Mesenteric fat pad (tissue), 1 donor: ENCODE data around the gene ARHGAP1. TPM values are rescaled to one million over a fixed set of nuclear protein-coding genes. Genes with fewer than 3 reads are reported as not detected.

Source experiments
- DNase-seq: peaks from one replicate; pipeline ENCODE4 v3.0.0-alpha.2; 2020; ENCODE audit warnings: low spot score
- total RNA-seq: library from RNA; stranded (reverse); fragmentation: NEBNext Ultra II Directional; extraction: Animal tissue kit (Norgen Biotek cat#: 25700); gene quantifications from one replicate; pipeline ENCODE4 v1.2.1, GENCODE V29; 2021
- donor health status: DM: yes; HTN: yes; CAD: no.

ARHGAP1 gene
- total RNA-seq, 1 donor from 2014 or later: 103 TPM

- no peak for DNase-seq
Measured at GRCh38 chr11:46643531-46643930, 56.9 kb downstream of the ARHGAP1 start.

DNA sequence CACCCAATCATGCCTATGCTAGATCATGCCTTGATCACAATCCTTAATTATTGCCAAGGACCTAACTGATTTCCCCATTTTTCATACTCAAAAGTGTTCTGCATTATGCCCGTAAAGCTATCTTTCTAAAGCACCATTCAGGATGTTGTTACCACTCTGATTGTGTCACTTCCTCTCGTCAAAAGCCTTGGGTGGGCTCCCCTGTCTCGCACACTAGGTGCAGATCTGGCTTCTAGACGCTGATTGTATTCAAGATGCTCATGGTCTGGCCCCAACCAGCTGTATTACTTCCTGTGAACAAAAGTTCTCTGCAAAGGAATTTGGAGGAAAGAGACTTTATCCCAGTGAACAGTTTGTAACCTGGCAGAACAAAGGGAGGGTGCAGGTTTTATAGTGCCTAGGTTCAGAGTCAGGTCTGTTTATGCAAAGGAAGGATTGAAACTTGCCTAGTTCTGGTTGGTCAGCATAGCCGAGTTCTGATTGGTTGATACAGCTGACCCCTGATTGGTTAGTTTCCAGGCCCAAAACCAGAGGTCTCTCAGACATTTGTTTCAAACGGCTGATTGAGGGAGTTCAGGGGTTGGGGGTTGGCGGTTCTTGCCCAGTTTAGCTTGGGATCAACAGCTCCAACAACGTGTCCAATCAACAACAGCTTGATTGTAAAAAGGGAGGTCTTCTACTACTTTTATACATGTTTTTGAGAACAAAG is 57.6 kb downstream of the ARHGAP1 start:
- no peak for DNase-seq

DNA sequence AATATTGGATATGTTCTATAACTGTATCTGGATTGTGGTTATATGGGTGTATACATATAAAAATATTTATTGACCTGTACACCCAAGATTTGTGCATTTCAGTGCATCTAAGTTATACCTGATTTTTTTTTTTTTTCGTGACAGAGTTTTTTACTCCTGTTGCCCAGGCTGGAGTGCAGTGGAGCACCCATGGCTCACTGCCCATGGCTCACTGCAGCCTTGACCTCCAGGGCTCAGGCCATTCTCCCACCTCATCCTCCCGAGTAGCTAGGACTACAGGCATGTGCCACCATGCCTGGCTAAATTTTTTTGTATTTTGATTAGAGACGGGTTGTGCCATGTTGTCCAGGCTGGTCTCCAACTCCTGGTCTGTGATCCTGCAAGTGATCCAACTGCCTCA is 58.8 kb downstream of the ARHGAP1 start:
- DNase-seq: no peak

GRCh38 chr11:46640036-46640788 is 60.2 kb downstream of the ARHGAP1 start:
- DNase-seq: no peak

DNA sequence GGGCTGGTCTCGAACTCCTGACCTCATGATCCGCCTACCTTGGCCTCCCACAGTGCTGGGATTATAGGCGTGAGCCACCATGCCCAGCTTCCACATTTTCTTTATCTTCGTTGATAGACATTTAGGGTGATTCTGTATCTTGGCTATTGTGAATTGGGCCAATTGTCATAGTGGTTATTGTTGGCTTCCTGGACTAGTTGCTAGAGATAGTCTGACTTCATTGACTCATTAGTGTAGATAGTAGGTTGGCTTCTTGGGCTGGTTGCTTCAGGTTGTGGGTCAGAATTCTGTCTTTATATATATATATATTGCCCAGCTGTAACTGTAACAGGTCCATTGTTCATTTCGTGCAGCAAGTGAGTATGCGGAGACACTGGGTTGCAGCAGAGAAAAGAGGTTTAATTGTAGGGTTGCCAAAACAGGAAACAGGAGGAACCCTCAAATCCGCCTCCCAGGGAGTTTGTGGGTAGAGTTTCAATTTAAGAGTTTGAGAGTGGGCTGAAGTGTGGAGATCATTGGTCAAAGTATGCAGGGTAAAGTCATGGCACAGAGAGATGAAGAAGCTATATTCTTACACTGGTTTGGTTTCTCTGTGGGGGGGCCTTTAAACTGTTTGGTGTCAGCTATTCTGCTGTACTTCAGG is 61.1 kb downstream of the ARHGAP1 start:
- DNase-seq: no peak

GRCh38 chr11:46637546-46637945 is 62.9 kb downstream of the ARHGAP1 start:
- no peak for DNase-seq

- DNase-seq: no peak
Measured at GRCh38 chr11:46635557-46636139, 64.8 kb downstream of the ARHGAP1 start.

- no peak for DNase-seq
Measured at GRCh38 chr11:46633291-46634217, 66.9 kb downstream of the ARHGAP1 start.

- DNase-seq: no peak
Measured at GRCh38 chr11:46632502-46632901, 67.9 kb downstream of the ARHGAP1 start.

DNA sequence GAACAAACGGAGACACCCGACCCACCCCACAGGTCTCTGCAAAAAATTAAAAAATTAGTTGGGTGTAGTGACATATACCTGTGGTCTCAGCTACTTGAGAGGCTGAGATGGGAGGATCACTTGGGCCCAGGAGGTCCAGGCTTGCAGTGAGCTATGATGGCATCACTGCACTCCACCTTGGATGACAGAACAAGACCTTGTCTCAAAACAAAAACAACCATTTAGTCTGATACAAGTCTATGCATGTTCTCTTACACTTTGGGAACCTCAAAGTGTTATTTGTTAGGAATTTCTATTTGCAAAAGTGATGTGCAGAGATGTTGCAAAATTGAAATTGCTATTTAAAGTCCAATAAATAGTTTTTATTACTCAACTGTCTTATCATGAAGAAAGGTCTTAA is 68.7 kb downstream of the ARHGAP1 start:
- DNase-seq: no peak

- DNase-seq: no peak
Measured at GRCh38 chr11:46630237-46630636, 70.2 kb downstream of the ARHGAP1 start.

DNA sequence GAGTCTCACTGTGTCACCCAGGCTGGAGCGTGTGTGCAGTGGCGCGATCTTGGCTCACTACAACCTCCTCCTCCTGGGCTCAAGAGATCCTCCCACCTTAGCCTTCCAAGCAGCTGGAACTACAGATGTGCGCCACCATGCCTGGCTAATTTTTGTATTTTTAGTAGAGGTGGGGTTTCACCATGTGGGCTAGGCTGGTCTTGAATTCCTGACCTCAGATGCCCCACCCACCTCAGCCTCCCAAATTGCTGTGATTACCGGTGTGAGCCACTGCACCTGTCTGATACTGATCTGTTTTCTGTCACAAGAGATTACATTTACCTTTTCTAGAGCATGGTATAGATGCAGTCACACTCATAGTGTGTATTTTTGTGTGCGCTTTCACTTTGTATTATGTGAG is 71.5 kb downstream of the ARHGAP1 start:
- no peak for DNase-seq

Other genes starting within 250 kb of the ARHGAP1 start
- 22.3 TPM for gene AMBRA1, start 106.6 kb downstream of the ARHGAP1 start, total RNA-seq
- gene HARBI1, start 83.4 kb downstream of the ARHGAP1 start, total RNA-seq: 4.9 TPM
- gene ATG13, start 83.1 kb downstream of the ARHGAP1 start, total RNA-seq: 49.7 TPM
- gene ZNF408, start 412 bp upstream of the ARHGAP1 start, total RNA-seq: 5.8 TPM
- not detected for gene F2, start 18.6 kb upstream of the ARHGAP1 start, total RNA-seq
- gene CKAP5, start 145.7 kb upstream of the ARHGAP1 start, total RNA-seq: 54.4 TPM
- gene LRP4, start 217.9 kb upstream of the ARHGAP1 start, total RNA-seq: 3.1 TPM
- gene CSTPP1, start 236.1 kb upstream of the ARHGAP1 start, total RNA-seq: 15.3 TPM